ENCODE measurements around the gene GPR148. TPM values are rescaled to one million over a fixed set of nuclear protein-coding genes. Genes with fewer than 3 reads are reported as not detected.

The GPR148 gene
- total RNA-seq, 1 experiment from 2014 or later, result not detected

DNA sequence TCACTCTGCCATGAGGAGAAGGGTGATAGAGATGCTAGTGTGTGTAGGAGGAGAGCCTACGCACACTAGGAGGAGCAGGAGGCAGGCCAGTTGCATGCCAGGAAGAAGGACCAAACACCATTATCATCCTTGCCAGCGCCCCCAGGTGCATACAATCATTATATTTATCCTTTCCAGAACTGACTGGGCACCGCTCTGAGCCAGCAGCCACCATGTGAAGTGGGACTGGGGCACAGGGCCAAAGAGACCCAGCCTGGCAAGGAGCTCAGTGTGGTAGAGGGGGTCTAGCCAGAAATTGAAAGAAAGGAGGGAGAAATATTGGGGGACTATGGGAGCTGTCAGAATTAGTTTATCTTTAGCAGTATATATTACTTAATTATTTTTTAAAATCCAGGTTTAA is 8.3 kb upstream of the GPR148 start:
- no CpG with 5 or more reads among the region's 3 CpGs for WGBS (ENCODE audit: extremely low coverage, insufficient read length, low lambda C conversion rate)
- no peak overlapping the region for H3K4me2 ChIP-seq (ENCODE audit: insufficient read depth, insufficient read length, low read length)

More for the DNA sequence above, 8.3 kb upstream of the GPR148 start:
- Mint-ChIP-seq H3K4me1 (no peaks in the 10 kb centered on the region), H3K27ac (no peak overlapping the region; a peak in 1 of 7 replicates), H3K36me3 (ENCODE audit: insufficient read depth in 1 of 3, low read depth in 3 of 3) (no peaks in the 10 kb centered on the region; a peak in 1 of 7 replicates), H3K27me3 (ENCODE audit: low read depth) (peaks cover 16% of the 10 kb centered on the region), H3K4me3 (no peak overlapping the region), H3K9me3 (peaks cover 6 to 14% of the 10 kb centered on the region in 2 experiments; a peak in 4 of 5 replicates)
- Histone ChIP-seq H3K23me2 (ENCODE audit: insufficient read length, low read depth, low read length, poor library complexity, severe bottlenecking) (no peaks in the 10 kb centered on the region), H3K4me1 (ENCODE audit: insufficient read depth, low read length) (no peaks in the 10 kb centered on the region), H3K4ac (ENCODE audit: low read depth, low read length) (no peak overlapping the region), H2AFZ (ENCODE audit: low read length) (no peak overlapping the region), H2AK5ac (ENCODE audit: insufficient read length, low read length) (no peak overlapping the region), H3K79me1 (ENCODE audit: insufficient read depth, low read depth, low read length, poor library complexity, severe bottlenecking) (no peaks in the 10 kb centered on the region), H3K27ac (ENCODE audit: insufficient read length, low read depth, low read length) (no peak overlapping the region), H2BK120ac (ENCODE audit: low read depth, low read length, poor library complexity, severe bottlenecking) (no peak overlapping the region), H3K27me3 (ENCODE audit: insufficient read depth, low read length) (no peaks in the 10 kb centered on the region), H2BK15ac (ENCODE audit: low read depth, low read length) (no peak overlapping the region), H3K23ac (ENCODE audit: insufficient read length, low read depth, low read length) (no peak overlapping the region), H3K9ac (ENCODE audit: extremely low read depth, insufficient read length, low read length) (no peak overlapping the region), H4K8ac (replicated peaks; ENCODE audit: insufficient read length, low read depth, low read length) (no peak overlapping the region), H4K91ac (ENCODE audit: insufficient read length, low read depth, low read length) (no peak overlapping the region), H2BK12ac (ENCODE audit: insufficient read length, low read depth, low read length) (no peak overlapping the region), H4K20me1 (ENCODE audit: control insufficient read depth, insufficient read depth, insufficient read length) (no peaks in the 10 kb centered on the region), H2BK20ac (ENCODE audit: low read depth, low read length, poor library complexity, severe bottlenecking) (no peak overlapping the region), H3K14ac (ENCODE audit: insufficient read depth, low read length) (no peak overlapping the region), H3K56ac (ENCODE audit: insufficient read length, low read depth, low read length) (no peak overlapping the region), H2BK5ac (ENCODE audit: insufficient read length, low read length) (no peak overlapping the region), H3K9me3 (ENCODE audit: control insufficient read depth, low read depth, low read length) (no peaks in the 10 kb centered on the region), H3K79me2 (ENCODE audit: insufficient read depth, low read length) (no peaks in the 10 kb centered on the region), H4K5ac (ENCODE audit: insufficient read length, low read depth, low read length) (no peak overlapping the region), H3T11ph (ENCODE audit: low read length) (no peak overlapping the region), H3K18ac (ENCODE audit: insufficient read length, low read depth, low read length) (no peak overlapping the region)
- TF ChIP-seq, protein P1, sequence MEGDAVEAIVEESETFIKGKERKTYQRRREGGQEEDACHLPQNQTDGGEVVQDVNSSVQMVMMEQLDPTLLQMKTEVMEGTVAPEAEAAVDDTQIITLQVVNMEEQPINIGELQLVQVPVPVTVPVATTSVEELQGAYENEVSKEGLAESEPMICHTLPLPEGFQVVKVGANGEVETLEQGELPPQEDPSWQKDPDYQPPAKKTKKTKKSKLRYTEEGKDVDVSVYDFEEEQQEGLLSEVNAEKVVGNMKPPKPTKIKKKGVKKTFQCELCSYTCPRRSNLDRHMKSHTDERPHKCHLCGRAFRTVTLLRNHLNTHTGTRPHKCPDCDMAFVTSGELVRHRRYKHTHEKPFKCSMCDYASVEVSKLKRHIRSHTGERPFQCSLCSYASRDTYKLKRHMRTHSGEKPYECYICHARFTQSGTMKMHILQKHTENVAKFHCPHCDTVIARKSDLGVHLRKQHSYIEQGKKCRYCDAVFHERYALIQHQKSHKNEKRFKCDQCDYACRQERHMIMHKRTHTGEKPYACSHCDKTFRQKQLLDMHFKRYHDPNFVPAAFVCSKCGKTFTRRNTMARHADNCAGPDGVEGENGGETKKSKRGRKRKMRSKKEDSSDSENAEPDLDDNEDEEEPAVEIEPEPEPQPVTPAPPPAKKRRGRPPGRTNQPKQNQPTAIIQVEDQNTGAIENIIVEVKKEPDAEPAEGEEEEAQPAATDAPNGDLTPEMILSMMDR (conservative IDR thresholded peaks at IDR 0.05), result no peak
- no peak for DNase-seq

Measured in H9 (cell line).